Panc1 (cell line): ENCODE results near the gene FRYL. TPM values are rescaled to one million over a fixed set of nuclear protein-coding genes. Genes with fewer than 3 reads are reported as not detected.

Source experiments
- ATAC-seq: fragments of 200-7000 bp; cut with Tn5 transposase; 2 replicates; pipeline ENCODE4 v1.9.1; 2020; ENCODE audit warnings: mild to moderate bottlenecking, moderate library complexity
- BruUV-seq: library from RNA; stranded (reverse); fragments of 400-500 nt; replicated peaks from 2 replicates; lab custom pipeline; 2021; lab: Mats Ljungman, UMichigan
- CTCF ChIA-PET: fragments of 300-600 bp; sonication (Branson Sonifier 250); formaldehyde crosslinking; loops from one replicate; lab custom pipeline; 2022; ENCODE audit warnings: antibody characterized with exemption; lab: Charles Lee
- POLR2A ChIA-PET: fragments of 300-600 bp; sonication (Branson Sonifier 250); formaldehyde crosslinking; loops from one replicate; lab custom pipeline; 2022; ENCODE audit warnings: antibody characterized with exemption; lab: Charles Lee
- DNase-seq: peaks from one replicate; pipeline ENCODE4 v3.0.0-alpha.2; 2010; ENCODE audit warnings: low read depth, low spot score
- H3K27ac ChIP-seq: 2 replicates; pipeline ENCODE4 v1.5.1; 2011; ENCODE audit warnings: mild to moderate bottlenecking, low read length, inconsistent platforms
- H3K27me3 ChIP-seq: fragments of 200-500 bp; sonication (Bioruptor generic); 2 replicates; pipeline ENCODE4 v1.6.0; 2014; ENCODE audit warnings: low read length, inconsistent platforms; ENCODE audit not compliant: control insufficient read depth, insufficient read depth
- H3K36me3 ChIP-seq: fragments of 200-500 bp; sonication (Bioruptor generic); 2 replicates; pipeline ENCODE4 v1.5.1; 2014; ENCODE audit warnings: inconsistent platforms, mild to moderate bottlenecking, low read length, moderate library complexity; ENCODE audit not compliant: control insufficient read depth, insufficient read depth
- H3K4me1 ChIP-seq: 2 replicates; pipeline ENCODE4 v1.5.1; 2011; ENCODE audit warnings: inconsistent platforms, mild to moderate bottlenecking, low read length, moderate library complexity; ENCODE audit not compliant: control insufficient read depth, insufficient read depth
- H3K4me3 ChIP-seq, 2 experiments: 2 replicates each; pipeline ENCODE4 v1.5.1; 2011 to 2012; ENCODE audit warnings: low read depth in 2 of 2, low read length in 2 of 2, mild to moderate bottlenecking in 2 of 2, inconsistent platforms in 1 of 2, moderate library complexity in 1 of 2
- H3K9me3 ChIP-seq: fragments of 200-500 bp; sonication (Bioruptor generic); 2 replicates; pipeline ENCODE4 v1.5.1; 2014; ENCODE audit warnings: low read depth, mild to moderate bottlenecking, inconsistent platforms, low read length, moderate library complexity; ENCODE audit not compliant: control insufficient read depth, insufficient read depth
- CTCF ChIP-seq: fragments of 450-650 bp; IDR thresholded peaks from 2 replicates; pipeline ENCODE4 v1.5.1; 2017; ENCODE audit warnings: mild to moderate bottlenecking
- POLR2AphosphoS5 ChIP-seq: IDR thresholded peaks from 2 replicates; pipeline ENCODE4 v1.6.1; 2012; ENCODE audit warnings: mild to moderate bottlenecking, low read depth, low read length, moderate library complexity
- REST ChIP-seq, 2 experiments: IDR thresholded peaks; 2 replicates each; pipeline ENCODE4 v1.6.1; 2011 to 2012; ENCODE audit warnings: low read depth in 2 of 2, control low read depth in 1 of 2, low read length in 1 of 2, mild to moderate bottlenecking in 1 of 2, moderate library complexity in 1 of 2; ENCODE audit not compliant: insufficient read depth in 1 of 2
- SIN3A ChIP-seq: IDR thresholded peaks from 2 replicates; pipeline ENCODE4 v1.6.1; 2012; ENCODE audit warnings: low read depth, mild to moderate bottlenecking, low read length, moderate library complexity, borderline replicate concordance; ENCODE audit not compliant: insufficient read depth
- TCF7L2 ChIP-seq: IDR thresholded peaks from 2 replicates; pipeline ENCODE4 v1.6.1; 2011; ENCODE audit warnings: mild to moderate bottlenecking, low read depth, low read length, inconsistent platforms
- in situ Hi-C: cut with HindIII; loops from 2 replicates; pipeline ENCODE4 v1.10.0; 2016; ENCODE audit warnings: low sequenced_read_pairs, low pct_unique_long_range_greater_than_20kb
- intact Hi-C: fragments of 100-400 bp; cut with micrococcal nuclease; formaldehyde crosslinking; loops from one replicate; pipeline ENCODE4 v1.10.0; 2022; ENCODE audit not compliant: unreplicated experiment
- total RNA-seq: library from RNA; stranded (reverse); gene quantifications from one replicate; pipeline ENCODE4 v1.2.1, GENCODE V29; 2021; ENCODE audit not compliant: unreplicated experiment

Gene FRYL
- total RNA-seq, 1 experiment from 2014 or later = 47.5 TPM

GRCh38 chr4:48778431-48779094 lies 1.5 kb downstream of the FRYL start:
- in situ Hi-C loops (no loop called here), intact Hi-C loops (no loop called here)
- no peak for ATAC-seq
- Histone ChIP-seq H3K36me3 (peaks cover 3% of the 10 kb centered on the region; the same call in 1 of the 2 replicates), H3K4me3 (peak overlapping the region; percentile 80 to 89), H3K27me3 (no peaks in the 10 kb centered on the region), H3K27ac (peak overlapping the region; percentile 82), H3K9me3 (no peaks in the 10 kb centered on the region), H3K4me1 (peaks cover 25% of the 10 kb centered on the region)
- BruUV-seq = TSS peak; percentile 87
- CTCF ChIA-PET = no interaction called here
- no peak for DNase-seq
- POLR2A ChIA-PET = no interaction called here
- no peak for TF ChIP-seq SIN3A
- TF ChIP-seq REST (IDR thresholded peaks at IDR 0.05; ENCODE audit: insufficient read depth in 1 of 2, low read depth in 2 of 2, low read length in 1 of 2) = no peak
- TF ChIP-seq CTCF = no peak
- TF ChIP-seq POLR2AphosphoS5 = no peak
- no peak for TF ChIP-seq TCF7L2

- Histone ChIP-seq H3K36me3 (peaks cover 3% of the 10 kb centered on the region; the same call in 1 of the 2 replicates), H3K27me3 (no peaks in the 10 kb centered on the region), H3K27ac (peak overlapping the region; percentile 82), H3K4me1 (peaks cover 25% of the 10 kb centered on the region), H3K9me3 (no peaks in the 10 kb centered on the region), H3K4me3 (peak overlapping the region; percentile 80 to 89)
- ChIA-PET POLR2A (no interaction called here), CTCF (no interaction called here)
- in situ Hi-C loops (no loop called here), intact Hi-C loops (no loop called here)
- ATAC-seq = no peak
- TF ChIP-seq TCF7L2 (no peak), POLR2AphosphoS5 (no peak), CTCF (no peak), REST (IDR thresholded peaks at IDR 0.05; ENCODE audit: insufficient read depth in 1 of 2, low read depth in 2 of 2, low read length in 1 of 2) (no peak), SIN3A (no peak)
- BruUV-seq = no TSS peak
- DNase-seq = no peak
Measured at GRCh38 chr4:48777739-48778138, 2.3 kb downstream of the FRYL start.
